Erythroblast (primary cell): ENCODE measurements around the gene BLNK.

Experiments used
- DNase-seq, 2 experiments: peaks; one replicate each; lab custom pipeline; 2025; lab: John Stamatoyannopoulos, UW
- GATA1 ChIP-seq: IDR thresholded peaks from 2 replicates; pipeline ENCODE4 v1.6.1; 2011; ENCODE audit warnings: low read depth, mild to moderate bottlenecking, control low read depth, low read length, moderate library complexity
- POLR2A ChIP-seq: IDR thresholded peaks from 2 replicates; pipeline ENCODE4 v1.6.1; 2011; ENCODE audit warnings: mild to moderate bottlenecking, low read length

BLNK gene

DNA sequence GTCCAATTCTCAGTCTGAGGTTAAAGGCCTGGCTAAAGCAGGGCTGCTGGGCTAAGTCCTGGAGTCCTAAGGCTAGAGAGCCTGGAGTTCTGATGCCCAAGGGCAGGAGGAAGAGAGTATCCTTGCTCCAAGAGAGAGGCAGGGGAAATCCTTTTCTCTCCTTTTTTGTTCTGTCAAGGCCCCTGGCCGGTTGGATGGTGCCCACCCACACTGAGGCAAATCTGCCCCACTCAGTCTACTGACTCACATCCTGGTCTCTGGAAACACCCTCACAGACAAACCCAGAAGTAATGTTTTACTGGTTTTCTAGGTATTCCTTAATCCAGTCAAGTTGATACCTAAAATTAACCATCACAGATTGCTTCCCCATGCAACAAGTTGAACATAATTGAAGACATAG, 118.3 kb downstream of the BLNK start:
- DNase-seq: no peak
- TF ChIP-seq POLR2A: no peak
- TF ChIP-seq GATA1: no peak

DNA sequence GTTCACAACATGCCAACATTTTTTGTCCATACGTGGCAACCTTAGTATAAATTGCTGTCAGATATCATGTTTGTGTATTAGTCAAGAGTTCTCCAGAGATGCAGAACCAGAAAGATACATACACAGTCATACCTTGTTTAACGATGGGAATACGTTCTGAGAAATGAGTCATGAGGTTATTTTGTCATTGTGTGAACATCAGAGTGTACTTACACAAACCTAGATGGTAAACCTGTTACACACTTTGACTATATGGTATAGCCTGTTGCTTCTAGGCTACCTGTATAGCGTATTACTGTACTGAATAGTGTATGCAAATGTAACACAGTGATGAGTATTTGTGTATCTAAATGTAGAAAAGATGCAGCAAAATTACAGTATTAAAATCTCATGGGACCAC, 118.9 kb downstream of the BLNK start:
- TF ChIP-seq GATA1 (no peak), POLR2A (no peak)
- no peak for DNase-seq
